GM12873 (cell line): Measurements from ENCODE around the gene NXPE4.

Experiments used
- CTCF ChIP-seq: IDR thresholded peaks from 2 replicates; pipeline ENCODE4 v1.5.1; 2012; ENCODE audit warnings: low read depth, mild to moderate bottlenecking, moderate library complexity, low read length, control low read depth; ENCODE audit not compliant: insufficient read depth; ENCODE audit errors: missing control alignments

The NXPE4 gene

GRCh38 chr11:114586797-114587196 is 8.8 kb downstream of the NXPE4 start:
- peak; percentile 7 for TF ChIP-seq CTCF

GRCh38 chr11:114571712-114572111 is 23.9 kb downstream of the NXPE4 start:
- peak; percentile 29 for TF ChIP-seq CTCF

GRCh38 chr11:114569801-114570200 is 25.8 kb downstream of the NXPE4 start:
- TF ChIP-seq CTCF, result no peak

- TF ChIP-seq CTCF, result no peak
Measured at GRCh38 chr11:114566276-114566675, 29.3 kb downstream of the NXPE4 start.

- no peak for TF ChIP-seq CTCF
Measured at GRCh38 chr11:114564831-114565230, 30.8 kb downstream of the NXPE4 start.

GRCh38 chr11:114563077-114563476 is 32.5 kb downstream of the NXPE4 start:
- TF ChIP-seq CTCF, result no peak

GRCh38 chr11:114562166-114562916 is 33.2 kb downstream of the NXPE4 start:
- TF ChIP-seq CTCF, result no peak
